Activated T-helper 1 cell treated with anti-CD3 and anti-CD28 coated beads, Interleukin-12 subunit alpha, Interleukin-12 subunit beta, Interleukin-2, Interleukin-4 antibody, amounts not matched to agents 30 ng/mL and 10 ng/mL and 1 ng/mL, durations not matched to agents 14 hours and 24 hours and 36 hours (primary cell): ENCODE data around the gene PLCL1. TPM values are rescaled to one million over a fixed set of nuclear protein-coding genes. Genes with fewer than 3 reads are reported as not detected.

Experiments
- DNase-seq: peaks from one replicate; pipeline ENCODE4 v3.0.0; 2021; ENCODE audit warnings: low spot score
- H3K27ac Mint-ChIP-seq: one replicate; pipeline ENCODE4 v1.8.0; 2021; ENCODE audit warnings: mild to moderate bottlenecking, mixed read lengths
- H3K27me3 Mint-ChIP-seq: one replicate; pipeline ENCODE4 v1.8.0; 2022; ENCODE audit warnings: mild to moderate bottlenecking, moderate library complexity, mixed read lengths; ENCODE audit not compliant: insufficient read depth
- H3K36me3 Mint-ChIP-seq: one replicate; pipeline ENCODE4 v1.8.0; 2021; ENCODE audit warnings: low read depth, mixed read lengths
- H3K4me1 Mint-ChIP-seq: one replicate; pipeline ENCODE4 v1.8.0; 2021; ENCODE audit warnings: low read depth, mixed read lengths
- H3K4me3 Mint-ChIP-seq: one replicate; pipeline ENCODE4 v1.8.0; 2021; ENCODE audit warnings: mild to moderate bottlenecking, moderate library complexity, mixed read lengths
- H3K9me3 Mint-ChIP-seq: one replicate; pipeline ENCODE4 v1.8.0; 2021; ENCODE audit warnings: mixed read lengths
- intact Hi-C: fragments of 100-400 bp; cut with micrococcal nuclease; formaldehyde crosslinking; loops from one replicate; pipeline ENCODE4 v1.15.1; 2024
- total RNA-seq: library from RNA; stranded (reverse); gene quantifications from 2 replicates; pipeline ENCODE4 v1.2.3, GENCODE V29; 2022

The PLCL1 gene
- total RNA-seq, 1 donor from 2014 or later: 0.62 TPM

DNA sequence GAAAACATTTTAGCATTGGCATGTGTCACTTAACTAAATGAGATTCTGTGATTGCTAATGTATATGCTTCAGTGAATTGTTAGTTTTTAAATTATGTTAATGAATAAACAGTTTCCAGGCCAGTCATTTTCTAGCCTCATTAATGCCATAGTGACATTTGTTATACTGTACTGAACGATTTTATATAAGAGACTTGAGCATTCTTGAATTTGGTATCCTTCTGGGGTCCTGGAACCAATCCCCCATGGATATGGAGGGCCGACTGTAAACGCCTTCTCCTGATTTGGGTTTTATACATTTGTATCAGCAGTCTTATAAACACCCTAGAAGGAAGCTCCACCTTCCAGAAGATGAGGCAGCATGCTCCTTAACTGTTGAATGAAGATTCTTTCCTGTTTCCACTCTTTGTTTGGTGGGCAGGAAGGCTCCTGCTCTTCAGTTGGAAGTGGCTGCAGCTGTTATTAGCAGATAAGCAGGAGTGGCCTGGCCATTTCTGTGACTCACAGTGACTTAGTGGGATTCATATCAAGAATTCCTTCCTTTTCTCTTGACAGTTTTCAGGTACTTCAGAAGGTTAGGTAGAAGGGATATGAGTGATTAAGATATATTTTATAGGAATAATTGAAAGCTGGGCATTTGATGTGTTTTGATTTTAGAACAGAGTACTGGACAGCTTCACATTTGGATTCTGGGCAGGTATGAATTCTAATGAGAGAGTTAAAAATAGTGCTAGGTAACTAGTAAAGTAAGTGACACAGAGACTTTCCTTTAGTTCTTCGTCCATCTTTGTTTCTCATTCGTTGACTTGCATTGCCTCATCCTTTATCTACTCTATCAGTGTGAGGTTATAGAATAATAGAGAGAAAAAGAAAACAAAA is 124.9 kb downstream of the PLCL1 start:
- no peak overlapping the region for H3K4me3 Mint-ChIP-seq
- H3K9me3 Mint-ChIP-seq: no peaks in the 10 kb centered on the region
- H3K27ac Mint-ChIP-seq: no peak overlapping the region
- H3K27me3 Mint-ChIP-seq: no peaks in the 10 kb centered on the region
- no peak for DNase-seq
- H3K36me3 Mint-ChIP-seq: no peaks in the 10 kb centered on the region
- intact Hi-C loops: no loop called here
- H3K4me1 Mint-ChIP-seq: peaks cover 6% of the 10 kb centered on the region

GRCh38 chr2:197929886-197930227 is 125.5 kb downstream of the PLCL1 start:
- no peak overlapping the region for H3K4me3 Mint-ChIP-seq
- H3K36me3 Mint-ChIP-seq: no peaks in the 10 kb centered on the region
- H3K4me1 Mint-ChIP-seq: peaks cover 10% of the 10 kb centered on the region
- DNase-seq: no peak
- H3K27ac Mint-ChIP-seq: no peak overlapping the region
- H3K27me3 Mint-ChIP-seq: no peaks in the 10 kb centered on the region
- intact Hi-C loops: no loop called here
- no peaks in the 10 kb centered on the region for H3K9me3 Mint-ChIP-seq

GRCh38 chr2:197930570-197931278 is 126.3 kb downstream of the PLCL1 start:
- no peaks in the 10 kb centered on the region for H3K36me3 Mint-ChIP-seq
- H3K27ac Mint-ChIP-seq: no peak overlapping the region
- no peaks in the 10 kb centered on the region for H3K27me3 Mint-ChIP-seq
- intact Hi-C loops: no loop called here
- no peak overlapping the region for H3K4me3 Mint-ChIP-seq
- no peaks in the 10 kb centered on the region for H3K9me3 Mint-ChIP-seq
- H3K4me1 Mint-ChIP-seq: peaks cover 16% of the 10 kb centered on the region
- DNase-seq: no peak

DNA sequence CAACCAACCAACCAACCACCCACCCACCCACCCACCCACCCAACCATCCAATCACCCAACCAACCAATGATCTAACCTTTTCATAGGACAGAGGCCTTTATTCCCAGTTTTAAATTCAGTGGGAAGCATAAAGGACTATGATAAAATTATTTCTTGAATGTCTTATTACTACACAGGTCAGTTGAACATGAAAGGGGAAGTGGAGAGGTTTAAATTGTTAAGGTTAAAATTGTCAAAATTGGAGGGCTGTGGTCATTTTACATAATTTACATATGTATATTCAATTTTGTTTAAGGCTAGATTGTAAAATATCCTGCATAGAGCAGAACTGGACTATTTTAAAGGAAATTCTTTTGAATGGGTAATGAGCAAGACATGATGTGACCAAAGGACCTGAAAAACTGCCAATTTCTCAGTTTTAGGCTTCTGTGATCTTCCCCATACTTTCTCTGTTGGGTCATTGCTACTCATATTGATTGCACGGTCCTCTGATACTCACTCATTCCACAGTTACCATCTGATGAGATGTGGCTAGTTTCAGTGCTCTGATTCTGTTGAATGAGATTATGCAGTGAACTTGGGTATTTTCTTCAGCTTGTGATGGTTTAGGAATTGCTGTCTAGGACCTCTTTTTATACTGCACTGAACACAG is 127.4 kb downstream of the PLCL1 start:
- intact Hi-C loops: no loop called here
- no peak for DNase-seq
- peaks cover 3% of the 10 kb centered on the region for H3K27me3 Mint-ChIP-seq
- no peaks in the 10 kb centered on the region for H3K9me3 Mint-ChIP-seq
- peaks cover 16% of the 10 kb centered on the region for H3K4me1 Mint-ChIP-seq
- no peaks in the 10 kb centered on the region for H3K36me3 Mint-ChIP-seq
- H3K4me3 Mint-ChIP-seq: no peak overlapping the region
- H3K27ac Mint-ChIP-seq: no peak overlapping the region

- H3K9me3 Mint-ChIP-seq: no peaks in the 10 kb centered on the region
- H3K27ac Mint-ChIP-seq: no peak overlapping the region
- peaks cover 3% of the 10 kb centered on the region for H3K27me3 Mint-ChIP-seq
- intact Hi-C loops: no loop called here
- no peaks in the 10 kb centered on the region for H3K36me3 Mint-ChIP-seq
- H3K4me3 Mint-ChIP-seq: no peak overlapping the region
- H3K4me1 Mint-ChIP-seq: peaks cover 16% of the 10 kb centered on the region
- no peak for DNase-seq
These were observed 128.0 kb downstream of the PLCL1 start for GRCh38 chr2:197932374-197932773.

DNA sequence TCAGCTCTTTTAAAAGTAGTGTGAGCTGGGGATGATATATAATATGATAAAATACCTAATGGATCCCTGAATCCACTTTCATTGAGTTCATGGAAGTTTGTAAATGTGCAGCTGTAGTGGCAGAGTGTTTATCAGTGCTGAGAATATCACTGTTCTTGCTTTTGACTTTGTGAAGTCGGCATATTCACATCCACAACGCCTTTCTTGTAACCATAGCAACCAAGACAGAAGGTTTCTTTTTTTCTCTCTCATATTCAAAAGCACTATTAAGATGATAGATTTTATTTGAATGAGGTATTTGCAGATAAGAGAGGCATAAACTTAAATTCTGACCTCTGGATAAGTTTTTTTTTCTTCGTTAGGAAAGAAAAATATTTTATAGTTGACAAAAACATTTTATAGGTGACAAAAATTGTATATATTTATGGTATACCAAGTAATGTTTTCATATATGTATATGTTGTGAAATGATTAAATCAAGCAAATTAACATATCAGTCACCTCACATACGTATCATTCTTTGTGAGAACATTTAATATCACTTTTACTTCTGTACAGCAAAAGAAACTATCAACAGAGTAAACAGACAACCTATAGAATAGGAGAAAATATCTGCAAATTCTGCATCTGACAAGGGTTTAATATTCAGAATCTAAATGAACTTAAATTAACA is 130.0 kb downstream of the PLCL1 start:
- H3K4me1 Mint-ChIP-seq: peaks cover 16% of the 10 kb centered on the region
- intact Hi-C loops: loop anchor here (2.0 kb wide), 1 partner anchor 46 kb away; no protein-coding TSS in a partner anchor
- no peaks in the 10 kb centered on the region for H3K36me3 Mint-ChIP-seq
- no peak for DNase-seq
- peak overlapping the region; percentile 23 for H3K27ac Mint-ChIP-seq
- peaks cover 2% of the 10 kb centered on the region for H3K9me3 Mint-ChIP-seq
- H3K27me3 Mint-ChIP-seq: peaks cover 3% of the 10 kb centered on the region
- H3K4me3 Mint-ChIP-seq: peak overlapping the region; percentile 1

DNA sequence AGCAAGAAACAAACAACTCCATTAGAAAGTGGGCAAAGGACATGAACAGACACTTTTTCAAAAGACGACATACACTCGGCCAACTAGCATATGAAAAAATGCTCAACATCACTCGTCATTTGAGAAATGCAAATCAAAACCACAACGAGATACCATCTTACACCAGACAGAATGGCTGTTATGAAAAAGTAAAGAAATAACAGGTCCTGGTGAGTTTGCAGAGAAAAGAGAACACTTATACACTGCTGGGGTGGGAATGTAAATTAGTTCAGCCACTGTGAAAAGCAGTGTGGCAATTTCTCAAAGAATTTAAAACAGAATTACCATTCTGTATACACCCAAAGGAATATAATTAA is 130.5 kb downstream of the PLCL1 start:
- H3K4me1 Mint-ChIP-seq: peaks cover 16% of the 10 kb centered on the region
- H3K27me3 Mint-ChIP-seq: peaks cover 3% of the 10 kb centered on the region
- peak overlapping the region; percentile 23 for H3K27ac Mint-ChIP-seq
- peak overlapping the region; percentile 1 for H3K4me3 Mint-ChIP-seq
- no peak for DNase-seq
- no peaks in the 10 kb centered on the region for H3K36me3 Mint-ChIP-seq
- intact Hi-C loops: loop anchor here (2.0 to 5.0 kb wide), 2 partner anchors 46 to 133 kb away; partner anchors contain the start of gene PLCL1
- H3K9me3 Mint-ChIP-seq: peaks cover 2% of the 10 kb centered on the region

DNA sequence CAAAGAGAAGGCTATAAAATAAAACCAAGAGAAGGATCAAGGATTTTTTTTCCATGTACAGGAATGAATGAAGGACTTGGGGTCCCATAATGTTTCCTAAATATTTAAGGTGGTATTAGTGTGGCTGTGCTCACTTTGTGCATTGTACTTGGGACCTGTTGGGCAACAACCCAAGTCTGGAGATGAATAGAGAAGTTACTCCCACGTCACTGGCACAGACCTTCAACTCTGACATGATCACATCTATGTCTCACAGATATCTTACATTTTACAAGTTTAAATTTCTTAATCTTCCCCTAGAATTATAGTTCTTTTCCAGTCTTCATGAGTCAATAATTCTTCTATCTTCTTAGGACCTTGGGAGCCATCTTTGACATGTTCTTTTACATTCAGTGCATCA is 133.4 kb downstream of the PLCL1 start:
- DNase-seq: no peak
- Mint-ChIP-seq H3K4me1 (peaks cover 11% of the 10 kb centered on the region), H3K4me3 (no peak overlapping the region), H3K36me3 (no peaks in the 10 kb centered on the region), H3K9me3 (peaks cover 2% of the 10 kb centered on the region), H3K27me3 (peaks cover 3% of the 10 kb centered on the region), H3K27ac (no peak overlapping the region)
- intact Hi-C loops: loop anchor here (5.0 kb wide), 1 partner anchor 136 kb away; the partner anchor contains the start of gene PLCL1

- no peak overlapping the region for H3K27ac Mint-ChIP-seq
- H3K4me1 Mint-ChIP-seq: peaks cover 13% of the 10 kb centered on the region
- H3K9me3 Mint-ChIP-seq: peaks cover 2% of the 10 kb centered on the region
- H3K36me3 Mint-ChIP-seq: no peaks in the 10 kb centered on the region
- H3K4me3 Mint-ChIP-seq: no peak overlapping the region
- intact Hi-C loops: loop anchor here (5.0 kb wide), 1 partner anchor 136 kb away; the partner anchor contains the start of gene PLCL1
- DNase-seq: no peak
- peaks cover 3% of the 10 kb centered on the region for H3K27me3 Mint-ChIP-seq
These were observed 134.2 kb downstream of the PLCL1 start for GRCh38 chr2:197938555-197938954.

DNA sequence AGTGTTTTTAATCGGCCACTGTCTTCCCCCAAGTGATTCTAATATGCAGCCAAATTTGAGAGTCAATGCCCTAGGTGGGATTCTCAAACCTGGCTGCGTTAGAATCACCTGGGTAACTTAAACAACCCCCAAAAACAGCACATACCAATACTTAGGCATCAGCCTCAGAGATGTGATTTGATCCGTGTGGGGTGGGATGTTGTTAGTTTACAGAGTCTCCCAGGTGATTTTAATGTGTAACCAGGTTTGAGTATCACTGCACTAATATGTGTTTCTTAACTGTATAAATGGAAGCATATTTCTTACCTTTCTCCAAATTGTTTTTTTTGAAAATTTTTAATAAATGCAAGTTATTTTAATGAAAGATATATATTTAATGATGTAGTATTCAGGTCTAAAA is 135.4 kb downstream of the PLCL1 start:
- Mint-ChIP-seq H3K9me3 (peaks cover 2% of the 10 kb centered on the region), H3K27me3 (peaks cover 3% of the 10 kb centered on the region), H3K36me3 (no peaks in the 10 kb centered on the region), H3K4me3 (no peak overlapping the region), H3K27ac (no peak overlapping the region), H3K4me1 (peaks cover 20% of the 10 kb centered on the region)
- no peak for DNase-seq
- intact Hi-C loops: loop anchor here (5.0 kb wide), 1 partner anchor 137 kb away; the partner anchor contains the start of gene PLCL1

GRCh38 chr2:197940382-197940781 is 136.0 kb downstream of the PLCL1 start:
- Mint-ChIP-seq H3K27me3 (peaks cover 3% of the 10 kb centered on the region), H3K4me3 (no peak overlapping the region), H3K9me3 (peaks cover 2% of the 10 kb centered on the region), H3K36me3 (no peaks in the 10 kb centered on the region), H3K27ac (no peak overlapping the region), H3K4me1 (peaks cover 17% of the 10 kb centered on the region)
- no peak for DNase-seq
- intact Hi-C loops: no loop called here

DNA sequence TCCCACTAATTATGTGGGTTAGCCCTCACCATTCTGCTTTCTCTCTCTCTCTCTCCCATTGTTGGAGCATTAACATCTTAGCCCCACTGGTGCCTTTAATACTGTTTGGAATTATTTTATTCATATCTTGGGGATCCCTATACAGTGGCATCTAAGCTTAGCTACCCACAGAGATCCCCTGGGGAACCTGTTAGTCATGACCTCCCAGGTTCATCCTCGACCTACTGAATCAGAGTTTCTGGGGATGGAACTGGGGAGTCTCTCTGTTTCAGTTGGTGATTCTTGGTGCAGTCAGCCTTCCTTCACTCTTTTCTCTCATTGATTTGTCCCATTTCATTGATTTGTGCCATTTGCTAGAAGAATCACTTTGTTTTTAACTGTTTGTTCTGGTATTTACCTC is 137.3 kb downstream of the PLCL1 start:
- Mint-ChIP-seq H3K27me3 (no peaks in the 10 kb centered on the region), H3K9me3 (peaks cover 2% of the 10 kb centered on the region), H3K4me3 (no peak overlapping the region), H3K36me3 (no peaks in the 10 kb centered on the region), H3K27ac (no peak overlapping the region), H3K4me1 (peaks cover 16% of the 10 kb centered on the region)
- DNase-seq: no peak
- intact Hi-C loops: no loop called here
